Hippocampal formation (tissue), 2 donors: ENCODE results near the gene PRKCE.

Experiments used
- DNase-seq, 2 donors: peaks; one replicate each; lab custom pipeline; 2025; lab: John Stamatoyannopoulos, UW

Gene PRKCE

GRCh38 chr2:45964223-45964841, 312.9 kb downstream of the PRKCE start:
- DNase-seq, result no peak

GRCh38 chr2:45964906-45965305, 313.4 kb downstream of the PRKCE start:
- DNase-seq, result no peak

GRCh38 chr2:45965871-45966498, 314.5 kb downstream of the PRKCE start:
- no peak for DNase-seq

- DNase-seq, result no peak
Observed at GRCh38 chr2:45968946-45969584, 317.6 kb downstream of the PRKCE start.

GRCh38 chr2:45973426-45973825, 322.0 kb downstream of the PRKCE start:
- DNase-seq, result no peak

GRCh38 chr2:45974056-45974455, 322.6 kb downstream of the PRKCE start:
- DNase-seq, result no peak

- no peak for DNase-seq
Observed at GRCh38 chr2:45974762-45975408, 323.4 kb downstream of the PRKCE start.

GRCh38 chr2:45975752-45976517, 324.5 kb downstream of the PRKCE start:
- DNase-seq, result no peak

GRCh38 chr2:45978302-45978859, 326.9 kb downstream of the PRKCE start:
- DNase-seq, result no peak

GRCh38 chr2:45979065-45979464, 327.6 kb downstream of the PRKCE start:
- no peak for DNase-seq

- no peak for DNase-seq
Observed at GRCh38 chr2:45980161-45980865, 328.8 kb downstream of the PRKCE start.

- DNase-seq, result no peak
Observed at GRCh38 chr2:45981384-45981930, 330.0 kb downstream of the PRKCE start.

- no peak for DNase-seq
Observed at GRCh38 chr2:45982096-45982495, 330.6 kb downstream of the PRKCE start.

- DNase-seq, result no peak
Observed at GRCh38 chr2:45983213-45983612, 331.7 kb downstream of the PRKCE start.

GRCh38 chr2:45984366-45984765, 332.9 kb downstream of the PRKCE start:
- DNase-seq, result no peak

GRCh38 chr2:45984896-45985473, 333.5 kb downstream of the PRKCE start:
- DNase-seq, result no peak

- DNase-seq, result no peak
Observed at GRCh38 chr2:45986509-45986908, 335.0 kb downstream of the PRKCE start.

- DNase-seq, result no peak
Observed at GRCh38 chr2:45987856-45988255, 336.4 kb downstream of the PRKCE start.

GRCh38 chr2:45988879-45989278, 337.4 kb downstream of the PRKCE start:
- no peak for DNase-seq

GRCh38 chr2:45990131-45990530, 338.7 kb downstream of the PRKCE start:
- DNase-seq, result no peak
